ENCODE measurements around the gene BORCS6.
A peak's percentile ranks its signal among the peaks of the same experiment; 100 is the strongest.

The BORCS6 gene

DNA sequence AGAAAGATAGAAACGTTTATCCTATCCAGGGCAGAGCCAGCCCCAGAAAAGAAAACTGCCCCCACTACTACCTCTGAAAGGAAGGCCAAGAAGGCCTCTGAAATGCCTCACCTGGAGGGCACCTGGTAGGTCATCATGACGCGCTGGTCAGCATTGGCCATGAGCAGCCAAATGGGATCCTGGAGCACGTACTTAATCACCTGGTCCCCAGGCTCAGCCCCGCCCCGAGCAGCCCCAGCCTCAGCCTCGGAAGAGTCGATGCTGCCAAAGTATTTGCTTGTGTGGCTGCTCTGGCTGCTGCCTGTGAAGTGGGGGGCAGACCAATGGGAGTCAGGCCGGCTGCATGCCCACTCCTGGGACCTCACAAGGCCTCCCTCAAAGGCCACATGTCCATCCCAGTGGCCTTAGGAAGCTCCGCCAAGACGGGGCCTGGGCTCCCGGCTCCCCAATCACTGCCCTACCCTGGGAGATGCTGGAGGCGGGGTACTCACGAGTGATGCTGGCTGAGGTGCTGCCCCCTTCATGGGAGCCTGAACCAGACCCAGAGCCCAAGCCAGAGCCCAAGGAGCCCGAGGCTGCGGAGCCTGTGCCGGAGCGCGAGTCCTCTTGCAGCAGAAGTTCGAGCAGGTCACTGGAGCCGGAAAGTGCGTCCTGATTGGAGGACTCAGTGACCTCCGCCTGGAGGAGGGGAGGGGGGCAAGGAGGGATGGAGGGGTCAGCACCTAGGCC is 47.7 kb downstream of the BORCS6 start:
- no peak for DNase-seq (ENCODE audit: low read depth in 2 of 2)

DNA sequence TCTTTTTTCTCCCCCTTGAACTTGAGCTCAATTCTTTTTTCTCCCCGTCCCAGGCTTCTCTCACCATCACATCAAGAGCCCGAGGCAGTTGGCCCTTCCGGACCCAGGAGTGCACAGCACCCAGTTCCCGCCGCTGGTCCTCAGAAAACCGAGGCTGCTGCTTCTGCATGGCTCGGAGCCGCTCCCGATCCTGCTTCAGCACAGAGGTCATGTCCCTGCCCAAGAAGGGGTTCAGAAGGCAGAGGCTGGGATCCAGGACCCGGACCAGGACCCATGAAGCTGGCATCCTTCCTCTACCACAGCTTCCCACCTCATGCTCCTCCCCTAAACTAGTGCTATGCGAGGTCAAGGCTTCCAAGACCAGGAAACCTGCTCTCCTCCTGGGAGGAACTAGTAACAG is 48.2 kb downstream of the BORCS6 start:
- DNase-seq (ENCODE audit: low read depth in 2 of 2), result no peak

DNA sequence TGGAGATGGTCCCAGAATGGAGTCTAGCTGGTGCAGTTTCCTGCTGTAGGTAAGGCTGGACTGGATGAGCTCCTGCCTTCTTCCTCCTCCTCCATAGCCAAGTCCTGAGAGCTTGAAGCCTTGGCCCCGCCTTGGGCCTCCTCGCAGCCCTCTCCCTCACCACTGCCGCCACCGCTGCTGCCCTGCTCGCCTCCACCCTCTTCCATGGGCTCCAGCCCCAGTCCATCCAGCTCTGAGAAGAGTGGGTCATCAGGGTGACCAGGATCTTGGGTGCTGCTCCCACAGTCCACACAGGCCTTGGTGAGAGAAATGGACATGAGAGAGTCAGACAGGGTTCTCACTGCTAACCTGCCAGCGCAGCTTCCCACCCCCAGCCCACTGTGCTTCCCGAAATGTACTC is 48.9 kb downstream of the BORCS6 start:
- DNase-seq (ENCODE audit: low read depth in 2 of 2), result no peak

DNA sequence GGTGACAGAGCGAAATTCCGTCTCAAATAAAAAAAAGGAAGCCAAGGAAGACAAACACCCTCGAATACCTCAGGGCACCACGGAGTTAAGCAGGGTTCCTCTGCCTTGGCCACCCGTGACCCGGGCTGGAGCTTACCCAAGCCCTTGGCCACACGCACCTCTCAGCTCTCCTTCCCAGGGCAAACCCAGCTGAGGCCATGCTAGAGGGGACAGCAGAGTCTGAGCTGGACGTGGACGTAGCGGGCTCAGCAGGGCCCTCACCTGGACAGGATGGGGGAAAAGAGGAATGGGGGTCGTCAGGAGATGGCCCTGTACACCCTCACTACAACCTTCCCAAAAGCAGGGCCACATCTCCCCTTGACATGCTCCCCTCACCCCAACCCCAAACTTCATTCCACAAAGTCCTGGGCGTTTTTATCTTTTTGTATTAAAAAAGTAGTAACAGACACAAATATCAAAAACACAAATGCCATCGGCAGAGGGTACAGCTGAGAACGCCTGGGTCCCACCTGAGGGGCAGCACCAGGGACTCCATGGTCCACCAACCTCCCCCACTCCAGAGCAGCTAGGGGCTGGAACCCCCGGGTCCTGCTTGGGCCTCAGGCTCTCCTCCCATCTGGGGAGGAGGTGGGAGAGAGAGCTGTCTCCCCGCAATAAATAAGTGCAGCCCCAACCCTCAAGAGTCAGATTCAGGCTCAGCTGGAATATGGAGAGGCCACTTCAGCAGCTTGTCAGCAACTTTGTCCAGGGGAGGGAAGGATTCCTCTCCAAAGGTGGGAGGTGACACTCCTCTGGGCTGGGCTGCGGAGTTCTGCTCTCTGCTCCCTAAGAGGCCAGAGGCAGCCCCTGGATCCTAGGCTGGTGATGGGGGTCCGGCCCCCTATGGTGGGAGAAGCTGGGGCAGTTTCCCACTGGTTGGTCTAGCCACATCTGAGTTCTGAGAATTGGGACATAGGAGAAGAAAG is 49.6 kb downstream of the BORCS6 start:
- DNase-seq (ENCODE audit: low read depth in 2 of 2), result no peak

DNA sequence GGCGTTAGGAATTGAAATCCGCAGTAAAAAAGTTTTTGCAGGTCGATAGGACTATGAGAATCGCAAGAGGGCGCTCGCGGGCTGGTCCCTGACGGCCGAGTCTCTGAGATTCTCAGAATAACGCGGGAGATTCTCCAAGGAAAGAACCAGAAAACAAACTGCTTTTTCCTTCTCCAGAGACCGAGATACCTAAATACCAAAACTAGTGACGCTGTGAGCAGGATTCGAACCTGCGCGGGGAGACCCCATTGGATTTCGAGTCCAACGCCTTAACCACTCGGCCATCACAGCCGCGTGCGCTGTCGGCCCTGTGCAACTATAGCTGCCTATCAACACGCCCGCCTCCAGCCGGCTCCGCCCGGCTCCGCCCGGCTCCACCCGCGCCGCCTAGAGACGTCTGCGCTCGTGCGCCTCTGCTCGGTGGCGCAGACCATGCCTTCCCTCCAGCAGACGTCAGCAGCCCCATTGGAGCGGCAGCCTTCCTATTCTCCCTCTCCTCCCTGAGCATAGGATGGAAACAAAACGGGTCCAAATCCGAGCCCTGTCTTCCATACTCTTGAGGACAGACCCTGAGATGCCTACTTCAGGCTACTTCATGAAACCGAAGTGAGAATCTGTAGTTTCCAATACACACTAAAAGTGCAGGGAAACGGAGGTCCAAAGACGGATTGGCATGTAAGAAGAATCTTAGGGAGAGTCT is 51.2 kb downstream of the BORCS6 start:
- DNase-seq (ENCODE audit: low read depth in 2 of 2), result peak; percentile 94 to 95

DNA sequence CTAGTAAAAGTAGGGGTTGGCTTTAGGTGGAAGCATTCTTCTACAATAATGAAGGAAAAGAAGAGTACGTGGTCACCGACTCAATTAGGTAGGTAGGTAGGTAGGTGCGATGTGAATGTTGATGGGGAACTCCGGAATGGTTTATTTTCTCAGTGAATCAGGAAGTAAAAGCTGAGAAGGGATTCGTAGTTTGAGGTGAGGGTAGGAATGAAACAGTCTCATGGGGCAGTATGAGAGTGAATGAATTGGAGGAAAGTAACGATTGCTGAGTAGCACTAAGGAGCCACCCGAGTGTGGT is 51.7 kb downstream of the BORCS6 start:
- DNase-seq (ENCODE audit: low read depth in 2 of 2), result no peak

All from stimulated activated CD8-positive, alpha-beta memory T cell treated with anti-CD3 and anti-CD28 coated beads, Interleukin-7, amount 100 ng/mL, for 1 hour (primary cell).